ENCODE measurements around the gene MOK.

The MOK gene

DNA sequence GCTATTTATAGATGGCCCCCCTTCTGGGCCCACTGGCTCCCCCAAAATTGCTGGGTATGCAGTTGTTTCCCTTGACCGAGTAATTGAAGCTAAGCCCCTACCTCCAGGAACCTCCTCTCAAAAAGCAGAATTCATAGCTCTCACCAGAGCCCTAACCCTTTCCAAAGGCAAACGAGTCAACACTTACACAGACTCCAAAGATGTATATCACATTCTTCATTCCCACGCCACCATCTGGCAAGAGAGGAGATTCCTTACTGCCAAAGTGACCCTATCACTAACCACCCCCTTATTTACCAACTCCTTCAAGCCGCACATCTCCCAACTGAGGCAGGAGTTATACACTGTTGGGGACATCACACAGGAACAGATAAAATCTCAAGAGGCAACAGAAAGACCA, 66.8 kb downstream of the MOK start:
- DNase-seq: no peak
- Histone ChIP-seq H3K27ac (ENCODE audit: low read length) (no peak overlapping the region), H4K20me1 (ENCODE audit: insufficient read depth, low read length) (no peaks in the 10 kb centered on the region), H3F3A (ENCODE audit: insufficient read depth, low read length) (no peaks in the 10 kb centered on the region), H3K4me1 (ENCODE audit: low read length) (no peaks in the 10 kb centered on the region), H3K9me3 (replicated peaks; ENCODE audit: insufficient read depth, low read length) (no peaks in the 10 kb centered on the region), H3K27me3 (replicated peaks; ENCODE audit: insufficient read depth, low read length) (no peaks in the 10 kb centered on the region), H3K4me2 (ENCODE audit: low read depth, low read length) (no peak overlapping the region), H3K9ac (ENCODE audit: low read length) (no peak overlapping the region), H3K4me3 (ENCODE audit: low read length) (no peak overlapping the region), H3K9me2 (replicated peaks; ENCODE audit: insufficient read depth, low read length) (no peaks in the 10 kb centered on the region), H3K36me3 (replicated peaks; ENCODE audit: insufficient read depth, low read length) (no peaks in the 10 kb centered on the region), H3K79me2 (ENCODE audit: low read length) (no peaks in the 10 kb centered on the region), H2AFZ (ENCODE audit: low read length) (no peak overlapping the region)
- TF ChIP-seq, protein P1, sequence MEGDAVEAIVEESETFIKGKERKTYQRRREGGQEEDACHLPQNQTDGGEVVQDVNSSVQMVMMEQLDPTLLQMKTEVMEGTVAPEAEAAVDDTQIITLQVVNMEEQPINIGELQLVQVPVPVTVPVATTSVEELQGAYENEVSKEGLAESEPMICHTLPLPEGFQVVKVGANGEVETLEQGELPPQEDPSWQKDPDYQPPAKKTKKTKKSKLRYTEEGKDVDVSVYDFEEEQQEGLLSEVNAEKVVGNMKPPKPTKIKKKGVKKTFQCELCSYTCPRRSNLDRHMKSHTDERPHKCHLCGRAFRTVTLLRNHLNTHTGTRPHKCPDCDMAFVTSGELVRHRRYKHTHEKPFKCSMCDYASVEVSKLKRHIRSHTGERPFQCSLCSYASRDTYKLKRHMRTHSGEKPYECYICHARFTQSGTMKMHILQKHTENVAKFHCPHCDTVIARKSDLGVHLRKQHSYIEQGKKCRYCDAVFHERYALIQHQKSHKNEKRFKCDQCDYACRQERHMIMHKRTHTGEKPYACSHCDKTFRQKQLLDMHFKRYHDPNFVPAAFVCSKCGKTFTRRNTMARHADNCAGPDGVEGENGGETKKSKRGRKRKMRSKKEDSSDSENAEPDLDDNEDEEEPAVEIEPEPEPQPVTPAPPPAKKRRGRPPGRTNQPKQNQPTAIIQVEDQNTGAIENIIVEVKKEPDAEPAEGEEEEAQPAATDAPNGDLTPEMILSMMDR (IDR thresholded peaks at IDR 0.05; ENCODE audit: low read length): no peak
- TF ChIP-seq EZH2 (optimal IDR thresholded peaks at IDR 0.05; ENCODE audit: low read depth, low read length) (no peak), EZH2phosphoT487 (IDR thresholded peaks at IDR 0.05; ENCODE audit: low read length) (no peak)

DNA sequence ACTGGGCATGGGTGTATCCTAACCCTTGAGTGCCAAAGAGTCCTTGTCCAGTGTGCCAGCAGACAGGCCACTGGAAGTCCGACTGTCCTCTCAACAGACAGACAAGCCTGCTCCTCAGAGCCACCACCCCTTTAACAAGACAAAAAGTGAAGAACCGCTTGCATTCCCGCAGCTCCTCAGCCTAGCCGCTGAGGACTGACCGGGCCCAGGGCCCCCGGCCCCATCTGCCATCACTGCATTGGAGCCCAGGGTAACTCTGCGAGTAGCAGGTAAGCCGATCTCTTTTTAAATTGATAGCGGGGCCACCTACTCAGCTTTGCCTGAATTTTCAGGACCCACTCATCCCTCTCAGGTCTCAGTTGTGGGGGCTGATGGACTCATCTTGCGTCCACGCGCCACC, 68.9 kb downstream of the MOK start:
- Histone ChIP-seq H3K27me3 (replicated peaks; ENCODE audit: insufficient read depth, low read length) (no peaks in the 10 kb centered on the region), H3K4me1 (ENCODE audit: low read length) (no peaks in the 10 kb centered on the region), H3K9me3 (replicated peaks; ENCODE audit: insufficient read depth, low read length) (no peaks in the 10 kb centered on the region), H3K79me2 (ENCODE audit: low read length) (no peaks in the 10 kb centered on the region), H4K20me1 (ENCODE audit: insufficient read depth, low read length) (no peaks in the 10 kb centered on the region), H3K4me3 (ENCODE audit: low read length) (no peak overlapping the region), H3K4me2 (ENCODE audit: low read depth, low read length) (no peak overlapping the region), H3K9me2 (replicated peaks; ENCODE audit: insufficient read depth, low read length) (no peaks in the 10 kb centered on the region), H3F3A (ENCODE audit: insufficient read depth, low read length) (no peaks in the 10 kb centered on the region), H3K27ac (ENCODE audit: low read length) (no peak overlapping the region), H3K9ac (ENCODE audit: low read length) (no peak overlapping the region), H3K36me3 (replicated peaks; ENCODE audit: insufficient read depth, low read length) (no peaks in the 10 kb centered on the region), H2AFZ (ENCODE audit: low read length) (no peak overlapping the region)
- DNase-seq: no peak
- TF ChIP-seq EZH2 (optimal IDR thresholded peaks at IDR 0.05; ENCODE audit: low read depth, low read length) (no peak), EZH2phosphoT487 (IDR thresholded peaks at IDR 0.05; ENCODE audit: low read length) (no peak)
- TF ChIP-seq, protein P1 (IDR thresholded peaks at IDR 0.05; ENCODE audit: low read length): no peak

DNA sequence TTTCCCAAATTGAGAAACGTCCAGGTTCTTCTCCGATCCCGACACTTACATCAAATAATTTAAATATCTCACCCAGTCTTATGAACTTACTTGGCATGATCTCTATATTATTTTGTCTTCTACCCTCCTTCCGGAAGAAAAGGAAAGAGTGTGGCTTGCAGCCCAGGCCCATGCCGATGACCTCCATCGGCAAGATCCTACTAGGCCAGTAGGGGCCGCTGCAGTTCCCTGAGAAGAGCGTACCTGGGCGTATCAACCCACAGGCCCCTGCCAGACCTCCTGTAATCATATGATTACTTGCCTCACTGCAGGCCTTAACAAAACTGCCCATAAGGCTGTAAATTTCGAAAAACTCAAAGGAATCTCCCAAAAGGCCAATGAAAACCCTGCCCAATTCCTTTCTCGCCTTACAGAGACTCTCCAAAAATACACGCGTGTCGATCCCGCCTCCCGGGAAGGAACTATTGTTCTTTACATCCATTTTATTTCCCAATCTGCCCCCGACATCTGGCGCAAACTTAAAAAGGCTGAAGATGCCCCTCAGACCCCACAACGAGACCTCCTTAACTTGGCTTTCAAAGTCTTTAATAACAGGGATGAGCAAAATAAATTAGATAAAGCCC, 69.6 kb downstream of the MOK start:
- TF ChIP-seq, protein P1 (IDR thresholded peaks at IDR 0.05; ENCODE audit: low read length): peak; percentile 59
- TF ChIP-seq EZH2phosphoT487 (IDR thresholded peaks at IDR 0.05; ENCODE audit: low read length): no peak
- Histone ChIP-seq H3K27me3 (replicated peaks; ENCODE audit: insufficient read depth, low read length) (no peaks in the 10 kb centered on the region), H3K4me2 (ENCODE audit: low read depth, low read length) (peak overlapping the region; percentile 55; the same call in 1 of the 2 replicates), H2AFZ (ENCODE audit: low read length) (peak overlapping the region; percentile 63; the same call in 1 of the 2 replicates), H3K9me3 (replicated peaks; ENCODE audit: insufficient read depth, low read length) (no peaks in the 10 kb centered on the region), H4K20me1 (ENCODE audit: insufficient read depth, low read length) (no peaks in the 10 kb centered on the region), H3K4me1 (ENCODE audit: low read length) (no peaks in the 10 kb centered on the region), H3K4me3 (ENCODE audit: low read length) (peak overlapping the region; percentile 15; the same call in 1 of the 2 replicates), H3K9ac (ENCODE audit: low read length) (no peak overlapping the region), H3K9me2 (replicated peaks; ENCODE audit: insufficient read depth, low read length) (no peaks in the 10 kb centered on the region), H3K79me2 (ENCODE audit: low read length) (no peaks in the 10 kb centered on the region), H3K27ac (ENCODE audit: low read length) (no peak overlapping the region), H3K36me3 (replicated peaks; ENCODE audit: insufficient read depth, low read length) (no peaks in the 10 kb centered on the region), H3F3A (ENCODE audit: insufficient read depth, low read length) (no peaks in the 10 kb centered on the region)
- peak; percentile 66 for DNase-seq

Data from MM.1S (cell line).